ENCODE data around the gene PARP11. TPM values are rescaled to one million over a fixed set of nuclear protein-coding genes. Genes with fewer than 3 reads are reported as not detected.

Gene PARP11
- total and polyA plus RNA-seq, 4 donors = 2.2 to 7.1 (median 4.0) TPM

GRCh38 chr12:3842517-3842916 lies 30.7 kb downstream of the PARP11 start:
- H3K27me3 ChIP-seq (ENCODE audit: control insufficient read depth in 4 of 4, insufficient read depth in 4 of 4, low read length in 3 of 4) = no peaks in the 10 kb centered on the region
- H3K9ac ChIP-seq (ENCODE audit: low read depth in 1 of 2, low read length in 2 of 2) = no peak overlapping the region
- no peak for DNase-seq (ENCODE audit: low spot score)
- H3K27ac ChIP-seq (ENCODE audit: low read depth in 1 of 2, low read length in 2 of 2) = no peak overlapping the region
- H3K4me1 ChIP-seq (ENCODE audit: control insufficient read depth in 4 of 4, insufficient read depth in 4 of 4, low read length in 3 of 4) = peaks cover 0 to 4% (median 0%) of the 10 kb centered on the region in 4 donors
- H3K4me3 ChIP-seq (ENCODE audit: low read depth in 1 of 3, low read length in 3 of 3) = no peak overlapping the region
- H3K9me3 ChIP-seq (ENCODE audit: control insufficient read depth in 4 of 4, low read length in 3 of 4) = peaks cover 0 to 2% (median 0%) of the 10 kb centered on the region in 4 donors
- TF ChIP-seq RAD21 (IDR thresholded peaks at IDR 0.05) (no peak), FOXA1 (IDR thresholded peaks at IDR 0.05) (no peak)
- TF ChIP-seq, protein P1, sequence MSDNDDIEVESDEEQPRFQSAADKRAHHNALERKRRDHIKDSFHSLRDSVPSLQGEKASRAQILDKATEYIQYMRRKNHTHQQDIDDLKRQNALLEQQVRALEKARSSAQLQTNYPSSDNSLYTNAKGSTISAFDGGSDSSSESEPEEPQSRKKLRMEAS (IDR thresholded peaks at IDR 0.05) = no peak
- no peaks in the 10 kb centered on the region for H3K36me3 ChIP-seq (ENCODE audit: control insufficient read depth in 4 of 4, insufficient read depth in 3 of 4, low read depth in 1 of 4, low read length in 3 of 4)
- 89% methylated on average over 5 of the region's 5 CpGs for WGBS

GRCh38 chr12:3841783-3842182 lies 31.4 kb downstream of the PARP11 start:
- no peak overlapping the region for H3K27ac ChIP-seq (ENCODE audit: low read depth in 1 of 2, low read length in 2 of 2)
- no peak for DNase-seq (ENCODE audit: low spot score)
- H3K4me1 ChIP-seq (ENCODE audit: control insufficient read depth in 4 of 4, insufficient read depth in 4 of 4, low read length in 3 of 4) = peaks cover 0 to 4% (median 0%) of the 10 kb centered on the region in 4 donors
- WGBS = 90% methylated on average over 3 of the region's 3 CpGs
- H3K9me3 ChIP-seq (ENCODE audit: control insufficient read depth in 4 of 4, low read length in 3 of 4) = peaks cover 0 to 2% (median 0%) of the 10 kb centered on the region in 4 donors
- H3K9ac ChIP-seq (ENCODE audit: low read depth in 1 of 2, low read length in 2 of 2) = no peak overlapping the region
- no peaks in the 10 kb centered on the region for H3K27me3 ChIP-seq (ENCODE audit: control insufficient read depth in 4 of 4, insufficient read depth in 4 of 4, low read length in 3 of 4)
- TF ChIP-seq HNF4A (conservative IDR thresholded peaks at IDR 0.05) (no peak), RXRA (IDR thresholded peaks at IDR 0.05) (no peak), CTCF (IDR thresholded peaks at IDR 0.05; ENCODE audit: low read depth, low read length, missing input control) (no peak), ATF3 (IDR thresholded peaks at IDR 0.05) (no peak), SP1 (IDR thresholded peaks at IDR 0.05) (no peak), FOXA1 (IDR thresholded peaks at IDR 0.05) (no peak), RAD21 (IDR thresholded peaks at IDR 0.05) (no peak), JUND (IDR thresholded peaks at IDR 0.05) (no peak), EGR1 (IDR thresholded peaks at IDR 0.05; ENCODE audit: low read depth in 2 of 2) (no peak), REST (IDR thresholded peaks at IDR 0.05) (no peak), NR2F2 (IDR thresholded peaks at IDR 0.05) (no peak), HNF4G (IDR thresholded peaks at IDR 0.05) (no peak), GABPA (IDR thresholded peaks at IDR 0.05 in 1 of 2, conservative IDR thresholded peaks at IDR 0.05 in 1 of 2) (no peak), TAF1 (conservative IDR thresholded peaks at IDR 0.05) (no peak), ZBTB33 (IDR thresholded peaks at IDR 0.05) (no peak), YY1 (IDR thresholded peaks at IDR 0.05) (no peak)
- TF ChIP-seq, protein P1 (IDR thresholded peaks at IDR 0.05) = no peak
- no peak overlapping the region for H3K4me3 ChIP-seq (ENCODE audit: low read depth in 1 of 3, low read length in 3 of 3)
- H3K36me3 ChIP-seq (ENCODE audit: control insufficient read depth in 4 of 4, insufficient read depth in 3 of 4, low read depth in 1 of 4, low read length in 3 of 4) = no peaks in the 10 kb centered on the region

Data from liver (tissue), 9 donors.